NCI-H226 (cell line): ENCODE results near the gene HAUS8.
"Not testable (repeated sequence)": the region's sequence is repeated elsewhere in the genome, so short reads cannot be mapped to it uniquely, and the experiment has no call there.

Experiments used
- DNase-seq: peaks from one replicate; pipeline ENCODE4 v3.0.0-alpha.2; 2015

HAUS8 gene

GRCh38 chr19:17101686-17102628 lies 26.7 kb upstream of the HAUS8 start:
- DNase-seq = no peak

GRCh38 chr19:17098326-17098725 lies 23.1 kb upstream of the HAUS8 start:
- DNase-seq = no peak

GRCh38 chr19:17097593-17098126 lies 22.4 kb upstream of the HAUS8 start:
- DNase-seq = no peak

GRCh38 chr19:17095141-17095919 lies 20.1 kb upstream of the HAUS8 start:
- DNase-seq = no peak

GRCh38 chr19:17094694-17095093 lies 19.4 kb upstream of the HAUS8 start:
- not testable (repeated sequence) for DNase-seq

GRCh38 chr19:17092696-17093095 lies 17.4 kb upstream of the HAUS8 start:
- DNase-seq = no peak

- no peak for DNase-seq
Measured at GRCh38 chr19:17091758-17092333, 16.6 kb upstream of the HAUS8 start.

- DNase-seq = peak; percentile 22
Measured at GRCh38 chr19:17090583-17090982, 15.3 kb upstream of the HAUS8 start.

- DNase-seq = no peak
Measured at GRCh38 chr19:17088552-17088951, 13.3 kb upstream of the HAUS8 start.

GRCh38 chr19:17086834-17087233 lies 11.6 kb upstream of the HAUS8 start:
- no peak for DNase-seq

- DNase-seq = no peak
Measured at GRCh38 chr19:17086120-17086519, 10.9 kb upstream of the HAUS8 start.

GRCh38 chr19:17081672-17082630 lies 6.7 kb upstream of the HAUS8 start:
- DNase-seq = no peak

- DNase-seq = no peak
Measured at GRCh38 chr19:17080440-17080801, 5.2 kb upstream of the HAUS8 start.

- DNase-seq = peak; percentile 98
Measured at GRCh38 chr19:17079710-17080439, 4.6 kb upstream of the HAUS8 start.

- no peak for DNase-seq
Measured at GRCh38 chr19:17078920-17079709, 3.9 kb upstream of the HAUS8 start.

GRCh38 chr19:17078036-17078919 lies 3.0 kb upstream of the HAUS8 start:
- DNase-seq = peak; percentile 27

GRCh38 chr19:17077447-17078028 lies 2.3 kb upstream of the HAUS8 start:
- DNase-seq = no peak

GRCh38 chr19:17076543-17076991 lies 1.3 kb upstream of the HAUS8 start:
- DNase-seq = no peak
